ENCODE measurements around the gene SHC4. TPM values are rescaled to one million over a fixed set of nuclear protein-coding genes. Genes with fewer than 3 reads are reported as not detected.
A peak's percentile ranks its signal among the peaks of the same experiment; 100 is the strongest.

The SHC4 gene
- polyA plus RNA-seq, 3 donors: 0.09 TPM; not detected in 2

GRCh38 chr15:48778331-48778730 is 185.4 kb downstream of the SHC4 start:
- no peak overlapping the region for H3K4me2 ChIP-seq (replicated peaks; ENCODE audit: extremely low read depth, low read length, poor library complexity, severe bottlenecking)
- no CpG with 5 or more reads among the region's 10 CpGs for WGBS (ENCODE audit: insufficient coverage)

GRCh38 chr15:48777645-48778330 is 185.9 kb downstream of the SHC4 start:
- DNase-seq: no peak
- H3K9ac ChIP-seq (ENCODE audit: insufficient read depth, low read length, poor library complexity, severe bottlenecking): no peak overlapping the region
- H3K27ac ChIP-seq (ENCODE audit: low read depth in 1 of 2, low read length in 2 of 2): no peak overlapping the region
- intact Hi-C loops (cut with micrococcal nuclease): no loop called here
- no peaks in the 10 kb centered on the region for H3K4me1 ChIP-seq (ENCODE audit: control insufficient read depth in 1 of 2, insufficient read depth in 2 of 2, low read length in 2 of 2)
- H4K20me1 ChIP-seq (ENCODE audit: insufficient read depth, low read length): no peaks in the 10 kb centered on the region
- H2AFZ ChIP-seq (ENCODE audit: insufficient read depth, low read depth, low read length, poor library complexity, severe bottlenecking): no peak overlapping the region
- no peak overlapping the region for H3K4me2 ChIP-seq (replicated peaks; ENCODE audit: extremely low read depth, low read length, poor library complexity, severe bottlenecking)
- peaks cover 26 to 79% of the 10 kb centered on the region in 2 donors for H3K36me3 ChIP-seq (replicated peaks in 1 of 2; ENCODE audit: control insufficient read depth in 1 of 2, insufficient read depth in 2 of 2, low read length in 2 of 2)
- H3K79me2 ChIP-seq (ENCODE audit: insufficient read depth, low read length): no peaks in the 10 kb centered on the region
- no peaks in the 10 kb centered on the region for H3K9me3 ChIP-seq (replicated peaks in 1 of 2; ENCODE audit: control insufficient read depth in 1 of 2, insufficient read depth in 1 of 2, low read length in 2 of 2)
- no peaks in the 10 kb centered on the region for H3K27me3 ChIP-seq (ENCODE audit: control insufficient read depth in 2 of 2, insufficient read depth in 2 of 2, low read length in 2 of 2)
- no peak overlapping the region for H3K4me3 Mint-ChIP-seq
- no peak overlapping the region for H3K4me3 ChIP-seq (replicated peaks in 1 of 3; ENCODE audit: low read depth in 2 of 3, low read length in 3 of 3)
- H3K4me1 Mint-ChIP-seq: no peaks in the 10 kb centered on the region
- H3K9me3 Mint-ChIP-seq: peaks cover 0 to 3% (median 0%) of the 10 kb centered on the region in 7 donors
- no peak for TF ChIP-seq CTCF (IDR thresholded peaks at IDR 0.05)
- H3K36me3 Mint-ChIP-seq: peaks cover 65 to 77% of the 10 kb centered on the region in 2 donors
- no peak overlapping the region for H3K27ac Mint-ChIP-seq
- H3K27me3 Mint-ChIP-seq (ENCODE audit: low read depth in 3 of 3): no peaks in the 10 kb centered on the region
- WGBS (ENCODE audit: insufficient coverage): no CpG with 5 or more reads among the region's 1 CpG

More at GRCh38 chr15:48778331-48778730, 185.4 kb downstream of the SHC4 start:
- peaks cover 0 to 3% (median 0%) of the 10 kb centered on the region in 7 donors for H3K9me3 Mint-ChIP-seq
- no peaks in the 10 kb centered on the region for H3K4me1 ChIP-seq (ENCODE audit: control insufficient read depth in 1 of 2, insufficient read depth in 2 of 2, low read length in 2 of 2)
- no peaks in the 10 kb centered on the region for H3K4me1 Mint-ChIP-seq
- no peaks in the 10 kb centered on the region for H3K27me3 ChIP-seq (ENCODE audit: control insufficient read depth in 2 of 2, insufficient read depth in 2 of 2, low read length in 2 of 2)
- no peak overlapping the region for H3K4me3 ChIP-seq (replicated peaks in 1 of 3; ENCODE audit: low read depth in 2 of 3, low read length in 3 of 3)
- H3K27ac Mint-ChIP-seq: peak overlapping the region in 1 of 7 donors; percentile 48
- no peaks in the 10 kb centered on the region for H3K79me2 ChIP-seq (ENCODE audit: insufficient read depth, low read length)
- no peaks in the 10 kb centered on the region for H4K20me1 ChIP-seq (ENCODE audit: insufficient read depth, low read length)
- intact Hi-C loops (cut with micrococcal nuclease): no loop called here
- H3K9me3 ChIP-seq (replicated peaks in 1 of 2; ENCODE audit: control insufficient read depth in 1 of 2, insufficient read depth in 1 of 2, low read length in 2 of 2): no peaks in the 10 kb centered on the region
- peaks cover 64 to 77% of the 10 kb centered on the region in 2 donors for H3K36me3 Mint-ChIP-seq
- H3K4me3 Mint-ChIP-seq: no peak overlapping the region
- no peak overlapping the region for H3K9ac ChIP-seq (ENCODE audit: insufficient read depth, low read length, poor library complexity, severe bottlenecking)
- no peak for TF ChIP-seq CTCF (IDR thresholded peaks at IDR 0.05)
- H3K27me3 Mint-ChIP-seq (ENCODE audit: low read depth in 3 of 3): no peaks in the 10 kb centered on the region
- no peak for DNase-seq
- H3K27ac ChIP-seq (ENCODE audit: low read depth in 1 of 2, low read length in 2 of 2): no peak overlapping the region
- H3K36me3 ChIP-seq (replicated peaks in 1 of 2; ENCODE audit: control insufficient read depth in 1 of 2, insufficient read depth in 2 of 2, low read length in 2 of 2): peaks cover 31 to 79% of the 10 kb centered on the region in 2 donors
- H2AFZ ChIP-seq (ENCODE audit: insufficient read depth, low read depth, low read length, poor library complexity, severe bottlenecking): no peak overlapping the region

Data from CD14-positive monocyte (primary cell).